SHP77 (cell line): ENCODE results near the gene ATF6.

Experiments used
- DNase-seq, 2 experiments: peaks; one replicate each; lab custom pipeline; 2025; lab: John Stamatoyannopoulos, UW

Gene ATF6

DNA sequence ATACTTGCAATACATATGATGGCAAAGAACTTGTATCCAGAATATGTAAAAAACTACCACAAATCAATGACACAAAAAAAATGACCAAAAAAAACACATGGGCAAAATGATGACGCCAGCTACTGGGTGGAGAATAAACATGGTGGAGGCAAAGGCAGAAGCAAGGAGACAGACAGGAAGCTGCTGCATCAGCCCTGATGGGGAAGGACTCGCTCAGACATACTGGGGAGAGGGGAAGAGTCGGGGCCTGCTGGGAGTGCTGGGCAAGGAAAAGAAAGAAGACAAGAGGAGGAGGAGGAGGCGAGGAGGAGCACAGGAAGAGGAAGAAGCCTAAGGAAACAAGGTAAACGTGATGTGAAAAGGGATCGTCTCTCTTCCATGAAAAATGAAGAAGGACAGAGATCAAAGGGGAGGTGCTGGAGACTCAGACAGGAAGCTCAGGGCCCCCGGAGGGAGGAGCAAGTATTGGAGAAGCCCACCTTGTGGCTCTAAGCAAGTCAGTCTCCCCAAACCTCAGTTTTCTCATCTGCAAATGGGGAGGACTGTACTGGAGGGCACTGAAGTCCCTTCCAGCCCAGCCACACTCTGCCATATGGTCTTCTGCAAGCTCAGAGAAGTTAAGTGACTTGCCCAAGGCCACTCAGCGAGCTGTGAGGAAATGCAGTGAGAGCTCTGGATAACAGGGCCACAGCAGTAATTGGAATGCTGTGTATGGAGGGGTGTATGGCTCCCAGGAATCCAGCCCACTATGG is 233.4 kb downstream of the ATF6 start:
- no peak for DNase-seq

- no peak for DNase-seq
Observed at GRCh38 chr1:162000053-162000420, 233.9 kb downstream of the ATF6 start.

DNA sequence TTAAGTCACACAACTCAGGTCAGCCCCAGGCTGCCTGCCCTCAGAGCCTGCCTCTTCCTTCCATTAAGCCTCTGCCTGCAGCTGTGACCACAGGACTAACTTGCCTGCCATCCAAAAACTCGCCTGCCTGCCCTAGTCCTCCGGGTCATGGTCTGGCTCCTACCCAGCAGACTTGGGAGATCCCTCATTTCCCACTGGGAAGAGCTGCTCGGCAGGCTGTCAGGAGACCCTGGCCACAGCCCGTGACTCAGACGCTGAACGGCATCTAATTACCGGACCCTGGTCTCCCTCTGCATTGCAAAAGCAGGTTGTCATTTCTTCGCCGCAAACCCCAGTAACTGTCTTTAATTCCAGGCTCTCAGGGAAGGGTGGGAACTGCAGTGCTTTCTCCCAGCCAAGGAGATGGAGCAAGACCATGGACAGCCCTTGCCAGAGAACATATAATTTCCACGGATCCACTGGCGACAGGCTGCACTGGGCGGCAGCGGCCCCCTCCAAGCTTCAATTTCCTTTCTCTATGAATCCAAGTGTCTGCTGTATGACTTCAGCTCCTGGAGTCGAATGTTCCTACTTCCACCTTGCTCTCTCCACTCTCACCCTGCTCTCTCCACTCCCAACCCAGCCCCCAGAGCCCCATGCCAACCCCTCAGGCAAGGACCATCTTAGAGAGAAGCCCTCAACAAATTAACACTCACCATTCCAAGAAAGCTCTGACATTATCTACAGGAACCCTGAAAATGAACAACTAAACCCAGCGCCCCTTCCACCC is 237.1 kb downstream of the ATF6 start:
- no peak for DNase-seq

GRCh38 chr1:162003830-162004215 is 237.7 kb downstream of the ATF6 start:
- peak in 1 of 2 experiments; percentile 24 for DNase-seq

- DNase-seq: no peak
Observed at GRCh38 chr1:162004441-162004950, 238.4 kb downstream of the ATF6 start.

DNA sequence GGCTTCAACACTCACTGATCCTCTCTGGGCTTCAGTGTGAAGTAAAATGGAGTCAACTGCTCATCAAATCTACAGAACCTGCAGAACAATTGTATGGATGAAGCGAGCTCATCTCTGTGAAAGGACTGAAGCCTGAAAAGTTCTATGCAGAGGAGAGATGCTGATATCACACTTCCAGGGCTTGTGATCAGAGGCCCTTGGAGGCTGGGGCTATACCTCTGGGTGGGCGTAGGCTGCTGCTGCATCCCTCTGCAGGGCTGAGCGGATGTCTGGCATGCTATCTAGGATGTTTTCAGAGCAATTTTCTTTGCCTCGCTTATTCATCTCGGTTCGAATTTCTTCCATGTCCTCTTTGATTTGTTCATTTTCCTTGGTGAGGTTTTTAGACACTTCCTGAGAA is 240.0 kb downstream of the ATF6 start:
- no peak for DNase-seq

GRCh38 chr1:162007466-162007865 is 241.3 kb downstream of the ATF6 start:
- DNase-seq: no peak

GRCh38 chr1:162008799-162009198 is 242.7 kb downstream of the ATF6 start:
- DNase-seq: no peak

GRCh38 chr1:162009501-162010174 is 243.5 kb downstream of the ATF6 start:
- DNase-seq: no peak

- no peak for DNase-seq
Observed at GRCh38 chr1:162010175-162010506, 244.0 kb downstream of the ATF6 start.

DNA sequence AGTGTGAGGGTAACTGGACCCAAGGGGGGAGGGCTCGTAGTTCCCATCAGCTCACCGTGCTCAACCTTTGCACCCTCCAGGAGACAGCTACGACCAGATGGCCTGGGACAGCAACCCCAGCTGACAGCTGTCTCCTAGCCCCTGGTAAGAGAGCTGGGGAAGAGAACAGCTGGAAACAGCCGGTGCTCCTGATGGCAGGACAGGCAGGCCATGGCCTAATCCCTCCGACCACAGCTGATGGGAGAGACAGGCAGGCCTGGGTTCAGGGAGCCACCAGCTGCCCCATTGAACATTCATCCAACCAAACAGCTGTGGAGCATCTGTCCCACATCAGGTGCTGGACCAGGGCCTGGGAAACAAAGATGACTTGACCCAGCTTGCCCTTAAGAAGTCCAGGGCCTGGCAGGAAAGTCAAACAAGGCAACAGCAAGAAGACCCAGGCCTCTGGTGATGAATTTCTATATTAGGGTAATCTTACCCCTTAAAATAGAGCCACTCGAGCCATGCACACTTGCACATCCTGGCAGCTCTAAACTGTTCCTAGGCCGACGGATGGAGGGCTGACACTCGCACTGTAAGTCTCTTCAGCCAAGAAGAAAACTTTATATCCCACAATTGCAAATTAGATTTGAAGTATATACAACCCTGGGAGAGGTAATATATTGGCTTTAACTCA is 245.4 kb downstream of the ATF6 start:
- DNase-seq: no peak

DNA sequence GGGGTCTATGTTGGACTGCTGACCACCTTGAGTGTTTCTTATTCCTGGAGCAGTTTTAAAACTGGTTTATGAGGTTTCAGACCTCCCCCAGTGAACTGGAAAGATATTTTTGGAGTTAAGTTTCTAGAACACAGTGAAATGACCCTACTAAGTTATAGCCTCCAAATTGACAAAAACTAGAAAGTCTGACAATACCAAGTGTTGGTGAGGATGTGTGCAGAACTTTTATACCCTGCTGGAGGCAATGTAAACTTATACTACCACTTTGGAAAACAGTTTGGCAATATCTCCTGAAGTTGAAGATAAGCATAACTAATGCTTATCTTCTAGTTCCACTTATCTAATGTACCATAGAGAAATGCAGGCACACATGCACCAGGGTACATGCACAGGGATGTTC is 247.2 kb downstream of the ATF6 start:
- DNase-seq: no peak
